Measurements from ENCODE around the gene APBB2. TPM values are rescaled to one million over a fixed set of nuclear protein-coding genes. Genes with fewer than 3 reads are reported as not detected.

The APBB2 gene
- total RNA-seq, 1 experiment from 2014 or later: 17.7 TPM

GRCh38 chr4:40978548-40978947 is 235.8 kb downstream of the APBB2 start:
- no peaks in the 10 kb centered on the region for H3K36me3 Mint-ChIP-seq (ENCODE audit: insufficient read depth, unreplicated experiment)
- H3K4me3 Mint-ChIP-seq (ENCODE audit: low read depth, unreplicated experiment): no peak overlapping the region
- intact Hi-C loops (cut with micrococcal nuclease; ENCODE audit: unreplicated experiment): no loop called here
- H3K4me1 Mint-ChIP-seq (ENCODE audit: low read depth, unreplicated experiment): no peaks in the 10 kb centered on the region
- BruUV-seq (replicated peaks): no TSS peak
- DNase-seq: no peak
- H3K9me3 Mint-ChIP-seq (ENCODE audit: low read depth, unreplicated experiment): no peaks in the 10 kb centered on the region
- no peaks in the 10 kb centered on the region for H3K27me3 Mint-ChIP-seq (ENCODE audit: unreplicated experiment)
- no peak overlapping the region for H3K27ac Mint-ChIP-seq (ENCODE audit: unreplicated experiment)
- CTCF ChIA-PET: interaction anchor here (0.6 kb wide), 1 partner anchor 236 kb away, joined by 4 read pairs; the partner anchor contains the start of gene APBB2
- TF ChIP-seq, protein P1, sequence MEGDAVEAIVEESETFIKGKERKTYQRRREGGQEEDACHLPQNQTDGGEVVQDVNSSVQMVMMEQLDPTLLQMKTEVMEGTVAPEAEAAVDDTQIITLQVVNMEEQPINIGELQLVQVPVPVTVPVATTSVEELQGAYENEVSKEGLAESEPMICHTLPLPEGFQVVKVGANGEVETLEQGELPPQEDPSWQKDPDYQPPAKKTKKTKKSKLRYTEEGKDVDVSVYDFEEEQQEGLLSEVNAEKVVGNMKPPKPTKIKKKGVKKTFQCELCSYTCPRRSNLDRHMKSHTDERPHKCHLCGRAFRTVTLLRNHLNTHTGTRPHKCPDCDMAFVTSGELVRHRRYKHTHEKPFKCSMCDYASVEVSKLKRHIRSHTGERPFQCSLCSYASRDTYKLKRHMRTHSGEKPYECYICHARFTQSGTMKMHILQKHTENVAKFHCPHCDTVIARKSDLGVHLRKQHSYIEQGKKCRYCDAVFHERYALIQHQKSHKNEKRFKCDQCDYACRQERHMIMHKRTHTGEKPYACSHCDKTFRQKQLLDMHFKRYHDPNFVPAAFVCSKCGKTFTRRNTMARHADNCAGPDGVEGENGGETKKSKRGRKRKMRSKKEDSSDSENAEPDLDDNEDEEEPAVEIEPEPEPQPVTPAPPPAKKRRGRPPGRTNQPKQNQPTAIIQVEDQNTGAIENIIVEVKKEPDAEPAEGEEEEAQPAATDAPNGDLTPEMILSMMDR (IDR thresholded peaks at IDR 0.05; ENCODE audit: unreplicated experiment): no peak

GRCh38 chr4:40976343-40976742 is 238.0 kb downstream of the APBB2 start:
- no peaks in the 10 kb centered on the region for H3K27me3 Mint-ChIP-seq (ENCODE audit: unreplicated experiment)
- BruUV-seq (replicated peaks): no TSS peak
- H3K4me3 Mint-ChIP-seq (ENCODE audit: low read depth, unreplicated experiment): no peak overlapping the region
- no peaks in the 10 kb centered on the region for H3K9me3 Mint-ChIP-seq (ENCODE audit: low read depth, unreplicated experiment)
- no peaks in the 10 kb centered on the region for H3K4me1 Mint-ChIP-seq (ENCODE audit: low read depth, unreplicated experiment)
- CTCF ChIA-PET: interaction anchor here (0.5 to 1.3 kb wide), 5 partner anchors 16 to 664 kb away, joined by 3 to 28 read pairs (median 4); partner anchors contain the start of gene APBB2
- no peak overlapping the region for H3K27ac Mint-ChIP-seq (ENCODE audit: unreplicated experiment)
- TF ChIP-seq, protein P1 (IDR thresholded peaks at IDR 0.05; ENCODE audit: unreplicated experiment): peak; percentile 31
- peak; percentile 56 for DNase-seq
- no peaks in the 10 kb centered on the region for H3K36me3 Mint-ChIP-seq (ENCODE audit: insufficient read depth, unreplicated experiment)
- intact Hi-C loops (cut with micrococcal nuclease; ENCODE audit: unreplicated experiment): loop anchor here (1.0 kb wide), 1 partner anchor 236 kb away; no protein-coding TSS in a partner anchor

- Mint-ChIP-seq H3K27me3 (ENCODE audit: unreplicated experiment) (no peaks in the 10 kb centered on the region), H3K4me3 (ENCODE audit: low read depth, unreplicated experiment) (no peak overlapping the region), H3K27ac (ENCODE audit: unreplicated experiment) (no peak overlapping the region), H3K36me3 (ENCODE audit: insufficient read depth, unreplicated experiment) (no peaks in the 10 kb centered on the region), H3K4me1 (ENCODE audit: low read depth, unreplicated experiment) (no peaks in the 10 kb centered on the region), H3K9me3 (ENCODE audit: low read depth, unreplicated experiment) (no peaks in the 10 kb centered on the region)
- DNase-seq: no peak
- CTCF ChIA-PET: no interaction called here
- TF ChIP-seq, protein P1 (IDR thresholded peaks at IDR 0.05; ENCODE audit: unreplicated experiment): no peak
- no TSS peak for BruUV-seq (replicated peaks)
- intact Hi-C loops (cut with micrococcal nuclease; ENCODE audit: unreplicated experiment): no loop called here
Observed at GRCh38 chr4:40972722-40973121, 241.6 kb downstream of the APBB2 start.

GRCh38 chr4:40971338-40971737 is 243.0 kb downstream of the APBB2 start:
- Mint-ChIP-seq H3K36me3 (ENCODE audit: insufficient read depth, unreplicated experiment) (no peaks in the 10 kb centered on the region), H3K27ac (ENCODE audit: unreplicated experiment) (no peak overlapping the region), H3K27me3 (ENCODE audit: unreplicated experiment) (no peaks in the 10 kb centered on the region), H3K4me3 (ENCODE audit: low read depth, unreplicated experiment) (no peak overlapping the region), H3K9me3 (ENCODE audit: low read depth, unreplicated experiment) (no peaks in the 10 kb centered on the region), H3K4me1 (ENCODE audit: low read depth, unreplicated experiment) (no peaks in the 10 kb centered on the region)
- TF ChIP-seq, protein P1 (IDR thresholded peaks at IDR 0.05; ENCODE audit: unreplicated experiment): no peak
- CTCF ChIA-PET: no interaction called here
- no TSS peak for BruUV-seq (replicated peaks)
- no peak for DNase-seq
- intact Hi-C loops (cut with micrococcal nuclease; ENCODE audit: unreplicated experiment): no loop called here
